ENCODE results near the gene CSMD2.

CSMD2 gene

GRCh38 chr1:33825506-33825905 is 339.5 kb downstream of the CSMD2 start:
- no peak for TF ChIP-seq OSR1 (CRISPR knock-in tag; IDR thresholded peaks at IDR 0.05)
- no peak for TF ChIP-seq ZFP3 (CRISPR knock-in tag; IDR thresholded peaks at IDR 0.05)
- TF ChIP-seq PATZ1 (CRISPR knock-in tag; IDR thresholded peaks at IDR 0.05; ENCODE audit: borderline replicate concordance), result no peak
- TF ChIP-seq GLIS3 (CRISPR knock-in tag; IDR thresholded peaks at IDR 0.05), result no peak
- TF ChIP-seq RARB (CRISPR knock-in tag; IDR thresholded peaks at IDR 0.05), result no peak
- TF ChIP-seq ZNF565 (CRISPR knock-in tag; conservative IDR thresholded peaks at IDR 0.05; ENCODE audit: low read depth), result no peak
- no peak for TF ChIP-seq ESRRG (CRISPR knock-in tag; IDR thresholded peaks at IDR 0.05)
- TF ChIP-seq BACH2 (CRISPR knock-in tag; IDR thresholded peaks at IDR 0.05; ENCODE audit: borderline replicate concordance), result no peak
- TF ChIP-seq CSRNP3 (CRISPR knock-in tag; IDR thresholded peaks at IDR 0.05), result no peak
- TF ChIP-seq TSHZ2 (CRISPR knock-in tag; IDR thresholded peaks at IDR 0.05), result no peak
- ATAC-seq, result no peak

GRCh38 chr1:33824971-33825370 is 340.1 kb downstream of the CSMD2 start:
- no peak for ATAC-seq
- TF ChIP-seq ESRRG (CRISPR knock-in tag; IDR thresholded peaks at IDR 0.05) (no peak), TSHZ2 (CRISPR knock-in tag; IDR thresholded peaks at IDR 0.05) (no peak), RARB (CRISPR knock-in tag; IDR thresholded peaks at IDR 0.05) (no peak), ZNF70 (CRISPR knock-in tag; IDR thresholded peaks at IDR 0.05) (no peak), BACH2 (CRISPR knock-in tag; IDR thresholded peaks at IDR 0.05; ENCODE audit: borderline replicate concordance) (no peak)

GRCh38 chr1:33824321-33824720 is 340.7 kb downstream of the CSMD2 start:
- ATAC-seq, result no peak
- TF ChIP-seq BACH2 (CRISPR knock-in tag; IDR thresholded peaks at IDR 0.05; ENCODE audit: borderline replicate concordance) (no peak), TOX (CRISPR knock-in tag; IDR thresholded peaks at IDR 0.05; ENCODE audit: borderline replicate concordance) (no peak), ZNF70 (CRISPR knock-in tag; IDR thresholded peaks at IDR 0.05) (no peak), ZFP30 (CRISPR knock-in tag; IDR thresholded peaks at IDR 0.05) (no peak), POU6F1 (CRISPR knock-in tag; IDR thresholded peaks at IDR 0.05; ENCODE audit: borderline replicate concordance, low read depth) (no peak), CSDC2 (CRISPR knock-in tag; IDR thresholded peaks at IDR 0.05) (no peak), OSR1 (CRISPR knock-in tag; IDR thresholded peaks at IDR 0.05) (no peak), SNAI2 (CRISPR knock-in tag; IDR thresholded peaks at IDR 0.05) (no peak), PPARA (CRISPR knock-in tag; IDR thresholded peaks at IDR 0.05; ENCODE audit: borderline replicate concordance) (no peak), ISL1 (CRISPR knock-in tag; IDR thresholded peaks at IDR 0.05) (no peak), TSHZ2 (CRISPR knock-in tag; IDR thresholded peaks at IDR 0.05) (no peak), CSRNP3 (CRISPR knock-in tag; IDR thresholded peaks at IDR 0.05) (no peak), ZNF8 (CRISPR knock-in tag; IDR thresholded peaks at IDR 0.05) (no peak), ESRRG (CRISPR knock-in tag; IDR thresholded peaks at IDR 0.05) (no peak), TCF4 (CRISPR knock-in tag; IDR thresholded peaks at IDR 0.05; ENCODE audit: borderline replicate concordance) (no peak), ZC3H10 (CRISPR knock-in tag; IDR thresholded peaks at IDR 0.05) (no peak)

All from SK-N-SH treated with all-trans-retinoic acid at 6 μM for 48 hours (cell line).